NT2/D1 (cell line): ENCODE results near the gene LRFN2.

ENCODE experiments used
- SUZ12 ChIP-seq: IDR thresholded peaks from 2 replicates; pipeline ENCODE4 v1.6.1; 2011; ENCODE audit not compliant: insufficient read length, insufficient read depth; ENCODE audit errors: extremely low read depth
- YY1 ChIP-seq: IDR thresholded peaks from 2 replicates; pipeline ENCODE4 v1.6.1; 2011; ENCODE audit not compliant: insufficient read length, insufficient read depth
- ZNF274 ChIP-seq: IDR thresholded peaks from 2 replicates; pipeline ENCODE4 v1.6.1; 2011; ENCODE audit warnings: mild to moderate bottlenecking, low read depth, low read length

- no peak for TF ChIP-seq YY1
- TF ChIP-seq ZNF274, result no peak
- TF ChIP-seq SUZ12, result no peak
Measured at GRCh38 chr6:40556023-40556422, 31.1 kb downstream of the LRFN2 start.
